SU-DHL-6 (cell line): ENCODE measurements around the gene RELN.

Experiments used
- H2AFZ ChIP-seq: fragments of 200-600 bp; sonication (generic); 2 replicates; pipeline ENCODE4 v1.6.1; 2014; ENCODE audit warnings: low read depth, mild to moderate bottlenecking, moderate library complexity, mixed read lengths, antibody characterized with exemption, low read length; ENCODE audit not compliant: severe bottlenecking
- H3F3A ChIP-seq: fragments of 200-600 bp; shearing (Covaris generic); 2 replicates; pipeline ENCODE4 v1.6.0; 2016; ENCODE audit warnings: antibody characterized with exemption, mild to moderate bottlenecking; ENCODE audit not compliant: insufficient read depth
- H3K27ac ChIP-seq: fragments of 200-600 bp; sonication (generic); 2 replicates; pipeline ENCODE4 v1.5.1; 2016; ENCODE audit warnings: low read depth, mild to moderate bottlenecking, low read length, moderate library complexity, mixed read lengths
- H3K27me3 ChIP-seq: fragments of 200-600 bp; sonication (generic), shearing (Covaris generic); 2 replicates; pipeline ENCODE4 v1.6.0; 2014; ENCODE audit warnings: mild to moderate bottlenecking, low read length
- H3K36me3 ChIP-seq: fragments of 200-600 bp; sonication (generic); 2 replicates; pipeline ENCODE4 v1.6.1; 2014; ENCODE audit warnings: mild to moderate bottlenecking, low read length, mixed read lengths
- H3K4me2 ChIP-seq: fragments of 300-600, 200-600 bp; shearing (Covaris generic), sonication (generic); 2 replicates; pipeline ENCODE4 v1.6.0; 2014; ENCODE audit warnings: low read length, low read depth, mild to moderate bottlenecking; ENCODE audit not compliant: poor library complexity, severe bottlenecking
- H3K4me3 ChIP-seq: fragments of 200-600 bp; sonication (generic); 2 replicates; pipeline ENCODE4 v1.5.1; 2014; ENCODE audit warnings: antibody characterized with exemption, low read length, mild to moderate bottlenecking, mixed read lengths; ENCODE audit not compliant: insufficient read depth, poor library complexity, severe bottlenecking
- H3K79me2 ChIP-seq: fragments of 200-600 bp; sonication (generic); 2 replicates; pipeline ENCODE4 v1.6.1; 2014; ENCODE audit warnings: mild to moderate bottlenecking, low read length, moderate library complexity; ENCODE audit not compliant: insufficient read depth
- H3K9ac ChIP-seq: fragments of 200-600 bp; sonication (generic); 2 replicates; pipeline ENCODE4 v1.7.0; 2014; ENCODE audit warnings: mild to moderate bottlenecking, low read length
- H3K9me2 ChIP-seq: fragments of 200-600 bp; sonication (generic); replicated peaks from 2 replicates; pipeline ENCODE4 v1.6.1; 2014; ENCODE audit warnings: low read length; ENCODE audit not compliant: insufficient read depth
- H3K9me3 ChIP-seq: fragments of 200-600 bp; sonication (generic); 2 replicates; pipeline ENCODE4 v1.6.1; 2014; ENCODE audit warnings: low read length, mixed read lengths; ENCODE audit not compliant: insufficient read depth
- H4K20me1 ChIP-seq: fragments of 200-600 bp; sonication (generic); 2 replicates; pipeline ENCODE4 v1.6.1; 2014; ENCODE audit warnings: low read depth, mild to moderate bottlenecking, antibody characterized with exemption, low read length, moderate library complexity, mixed read lengths
- CTCF ChIP-seq: fragments of 200-600 bp; sonication (generic); IDR thresholded peaks from one replicate; pipeline ENCODE4 v1.5.1; 2017; ENCODE audit warnings: antibody characterized with exemption, mild to moderate bottlenecking, low read length, moderate library complexity; ENCODE audit not compliant: insufficient read depth, poor library complexity, severe bottlenecking
- EZH2phosphoT487 ChIP-seq: fragments of 200-600 bp; sonication (generic), shearing (Covaris generic); conservative IDR thresholded peaks from 2 replicates; pipeline ENCODE4 v1.6.1; 2018; ENCODE audit warnings: mild to moderate bottlenecking, antibody characterized with exemption, low read length, moderate library complexity, mixed read lengths

RELN gene

DNA sequence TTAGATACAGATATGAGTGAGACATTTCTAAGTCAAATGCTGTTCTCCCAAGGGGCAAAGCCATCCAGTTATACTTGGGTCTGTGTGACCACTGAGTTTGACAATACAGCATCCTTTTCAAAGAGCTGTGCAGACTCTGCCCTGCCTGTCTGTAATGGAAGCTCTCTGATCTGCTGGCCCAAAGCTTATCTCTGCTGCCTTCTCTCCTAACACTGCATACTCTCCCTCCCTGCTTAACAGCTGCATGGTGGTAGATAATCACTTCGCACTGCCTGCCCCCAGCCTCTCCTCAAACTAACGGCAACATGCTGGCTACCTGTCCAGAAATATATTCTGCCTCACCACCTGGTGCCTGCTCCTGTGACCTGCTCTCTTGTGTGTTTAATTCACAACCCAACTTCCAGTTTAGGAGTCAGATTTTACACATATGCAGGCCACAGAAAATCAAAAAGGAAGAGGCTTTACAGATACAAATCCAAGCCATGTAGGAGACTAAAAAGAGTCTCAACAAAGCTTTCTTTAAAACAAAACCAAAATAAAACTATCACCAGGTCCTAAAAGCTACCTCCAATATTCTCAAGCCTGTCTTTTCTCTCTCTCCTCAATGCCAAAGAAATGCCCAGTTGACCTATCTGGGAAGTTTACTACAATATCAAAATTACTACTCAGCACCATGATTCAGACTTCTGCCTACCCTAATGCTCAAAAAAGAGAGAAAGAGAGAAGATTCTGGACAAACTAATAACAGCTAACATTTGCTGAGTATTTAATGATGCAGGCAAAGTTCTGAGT lies 145.6 kb downstream of the RELN start:
- H3K36me3 ChIP-seq = no peaks in the 10 kb centered on the region
- H3K27ac ChIP-seq = no peak overlapping the region
- TF ChIP-seq EZH2phosphoT487 (no peak), CTCF (no peak)
- no peaks in the 10 kb centered on the region for H3F3A ChIP-seq
- H3K9me2 ChIP-seq = no peaks in the 10 kb centered on the region
- H2AFZ ChIP-seq = no peak overlapping the region
- H3K9ac ChIP-seq = no peak overlapping the region
- no peaks in the 10 kb centered on the region for H4K20me1 ChIP-seq
- no peak overlapping the region for H3K4me3 ChIP-seq
- no peaks in the 10 kb centered on the region for H3K9me3 ChIP-seq
- H3K27me3 ChIP-seq = no peaks in the 10 kb centered on the region
- H3K79me2 ChIP-seq = no peaks in the 10 kb centered on the region
- no peak overlapping the region for H3K4me2 ChIP-seq

DNA sequence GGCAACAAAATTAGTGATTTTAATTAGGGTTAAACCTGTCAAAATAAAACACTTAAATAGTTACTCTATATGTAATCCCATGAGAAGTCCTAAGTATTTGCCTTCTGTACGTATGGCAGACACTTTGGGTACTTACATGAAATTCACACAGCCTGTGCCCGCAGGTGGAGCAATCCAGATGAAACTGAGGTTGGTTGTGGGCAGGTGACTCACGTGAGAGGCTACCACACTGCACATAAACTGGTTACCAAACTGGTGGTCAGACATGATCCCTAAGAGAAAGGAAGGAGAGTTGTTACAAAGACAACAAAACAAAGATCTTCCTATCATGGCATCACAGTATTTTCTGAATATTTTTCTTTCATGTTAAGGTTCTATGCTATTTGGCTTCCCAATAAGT lies 156.1 kb downstream of the RELN start:
- no peak for TF ChIP-seq CTCF
- TF ChIP-seq EZH2phosphoT487 = no peak
- Histone ChIP-seq H3K9me3 (no peaks in the 10 kb centered on the region), H3K36me3 (no peaks in the 10 kb centered on the region), H3K9ac (no peak overlapping the region), H3K27me3 (no peaks in the 10 kb centered on the region), H2AFZ (no peak overlapping the region), H3K79me2 (no peaks in the 10 kb centered on the region), H3K9me2 (no peaks in the 10 kb centered on the region), H3F3A (no peaks in the 10 kb centered on the region), H3K27ac (no peak overlapping the region), H4K20me1 (no peaks in the 10 kb centered on the region), H3K4me3 (no peak overlapping the region), H3K4me2 (no peak overlapping the region)

- no peak overlapping the region for H3K27ac ChIP-seq
- no peaks in the 10 kb centered on the region for H3K79me2 ChIP-seq
- H3K4me2 ChIP-seq = no peak overlapping the region
- no peaks in the 10 kb centered on the region for H3K27me3 ChIP-seq
- no peaks in the 10 kb centered on the region for H4K20me1 ChIP-seq
- H3K9ac ChIP-seq = no peak overlapping the region
- H3K9me3 ChIP-seq = no peaks in the 10 kb centered on the region
- no peaks in the 10 kb centered on the region for H3K9me2 ChIP-seq
- no peak for TF ChIP-seq EZH2phosphoT487
- H3K36me3 ChIP-seq = no peaks in the 10 kb centered on the region
- H2AFZ ChIP-seq = no peak overlapping the region
- H3K4me3 ChIP-seq = no peak overlapping the region
- H3F3A ChIP-seq = no peaks in the 10 kb centered on the region
These were observed 157.0 kb downstream of the RELN start for GRCh38 chr7:103832438-103832837.

DNA sequence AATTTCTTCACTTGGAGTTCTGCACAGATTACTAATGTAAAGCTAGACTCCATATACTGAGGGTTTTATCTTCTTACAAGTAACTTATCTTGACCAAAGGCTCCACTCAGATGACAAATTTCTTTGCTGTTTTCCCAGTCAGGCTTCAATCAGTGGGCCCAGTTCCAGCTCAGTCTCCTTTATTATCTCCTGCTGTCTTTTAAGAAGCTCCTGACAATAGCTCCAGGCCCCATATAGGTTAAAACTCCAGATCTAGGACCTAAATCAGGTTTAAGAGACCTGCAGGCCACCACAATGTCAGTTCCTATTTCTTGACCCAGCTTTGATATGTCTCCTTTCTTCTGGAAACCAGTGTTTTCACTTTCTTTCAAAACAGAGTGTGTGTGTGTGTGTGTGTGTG lies 165.2 kb downstream of the RELN start:
- no peaks in the 10 kb centered on the region for H4K20me1 ChIP-seq
- H3K36me3 ChIP-seq = no peaks in the 10 kb centered on the region
- H3K9me3 ChIP-seq = no peaks in the 10 kb centered on the region
- H3K9ac ChIP-seq = no peak overlapping the region
- no peaks in the 10 kb centered on the region for H3K79me2 ChIP-seq
- H3K4me2 ChIP-seq = no peak overlapping the region
- H3K27me3 ChIP-seq = no peaks in the 10 kb centered on the region
- H3K27ac ChIP-seq = no peak overlapping the region
- H3F3A ChIP-seq = no peaks in the 10 kb centered on the region
- TF ChIP-seq EZH2phosphoT487 (no peak), CTCF (no peak)
- no peak overlapping the region for H2AFZ ChIP-seq
- H3K9me2 ChIP-seq = no peaks in the 10 kb centered on the region
- no peak overlapping the region for H3K4me3 ChIP-seq
